ENCODE results near the gene TRIM8.
A peak's percentile ranks its signal among the peaks of the same experiment; 100 is the strongest.

The TRIM8 gene

DNA sequence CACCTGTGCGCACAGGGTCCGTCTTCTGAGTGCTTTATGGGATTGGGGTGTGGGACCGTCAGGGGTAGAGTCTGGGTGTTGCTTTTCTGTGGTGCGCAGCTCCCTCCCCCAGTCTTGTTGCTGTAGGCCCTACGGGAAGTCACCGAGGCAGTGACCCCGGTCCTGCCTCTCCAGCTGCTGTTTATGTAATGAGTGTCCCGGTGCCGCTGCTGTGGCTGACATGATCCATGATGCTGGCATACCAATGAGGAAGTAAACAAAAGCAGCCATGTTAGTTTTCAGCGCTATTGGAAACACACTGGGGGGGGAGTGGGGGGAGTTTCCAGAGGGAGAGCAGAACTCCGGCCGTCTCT lies 1.1 kb downstream of the TRIM8 start:
- H3K4me3 ChIP-seq (ENCODE audit: insufficient read depth, low read length, poor library complexity, severe bottlenecking), result peak overlapping the region; percentile 60
- H3K9ac ChIP-seq (ENCODE audit: low read length), result peak overlapping the region; percentile 84
- no peaks in the 10 kb centered on the region for H3K9me2 ChIP-seq (replicated peaks; ENCODE audit: insufficient read depth, low read length)
- H2AFZ ChIP-seq (ENCODE audit: low read depth, low read length, severe bottlenecking), result peak overlapping the region; percentile 6
- peak overlapping the region; percentile 87 for H3K27ac ChIP-seq (ENCODE audit: low read depth, low read length)
- no peaks in the 10 kb centered on the region for H3K36me3 ChIP-seq (ENCODE audit: low read length)
- H3K9me3 ChIP-seq (ENCODE audit: insufficient read depth, low read length), result peaks cover 6% of the 10 kb centered on the region; the same call in 1 of the 2 replicates
- TF ChIP-seq EZH2phosphoT487 (conservative IDR thresholded peaks at IDR 0.05; ENCODE audit: low read length), result no peak
- TF ChIP-seq, protein P1, sequence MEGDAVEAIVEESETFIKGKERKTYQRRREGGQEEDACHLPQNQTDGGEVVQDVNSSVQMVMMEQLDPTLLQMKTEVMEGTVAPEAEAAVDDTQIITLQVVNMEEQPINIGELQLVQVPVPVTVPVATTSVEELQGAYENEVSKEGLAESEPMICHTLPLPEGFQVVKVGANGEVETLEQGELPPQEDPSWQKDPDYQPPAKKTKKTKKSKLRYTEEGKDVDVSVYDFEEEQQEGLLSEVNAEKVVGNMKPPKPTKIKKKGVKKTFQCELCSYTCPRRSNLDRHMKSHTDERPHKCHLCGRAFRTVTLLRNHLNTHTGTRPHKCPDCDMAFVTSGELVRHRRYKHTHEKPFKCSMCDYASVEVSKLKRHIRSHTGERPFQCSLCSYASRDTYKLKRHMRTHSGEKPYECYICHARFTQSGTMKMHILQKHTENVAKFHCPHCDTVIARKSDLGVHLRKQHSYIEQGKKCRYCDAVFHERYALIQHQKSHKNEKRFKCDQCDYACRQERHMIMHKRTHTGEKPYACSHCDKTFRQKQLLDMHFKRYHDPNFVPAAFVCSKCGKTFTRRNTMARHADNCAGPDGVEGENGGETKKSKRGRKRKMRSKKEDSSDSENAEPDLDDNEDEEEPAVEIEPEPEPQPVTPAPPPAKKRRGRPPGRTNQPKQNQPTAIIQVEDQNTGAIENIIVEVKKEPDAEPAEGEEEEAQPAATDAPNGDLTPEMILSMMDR (IDR thresholded peaks at IDR 0.05; ENCODE audit: insufficient read depth, low read length, poor library complexity, severe bottlenecking), result no peak
- H3K27me3 ChIP-seq (ENCODE audit: low read length), result no peaks in the 10 kb centered on the region
- peaks cover 28% of the 10 kb centered on the region for H3F3A ChIP-seq (ENCODE audit: insufficient read depth)
- peaks cover 31% of the 10 kb centered on the region for H3K79me2 ChIP-seq (ENCODE audit: insufficient read depth, low read length)
- peak overlapping the region; percentile 73 for H3K4me2 ChIP-seq (ENCODE audit: low read depth, low read length, poor library complexity, severe bottlenecking)
- H4K20me1 ChIP-seq (ENCODE audit: low read depth, low read length), result no peaks in the 10 kb centered on the region

DNA sequence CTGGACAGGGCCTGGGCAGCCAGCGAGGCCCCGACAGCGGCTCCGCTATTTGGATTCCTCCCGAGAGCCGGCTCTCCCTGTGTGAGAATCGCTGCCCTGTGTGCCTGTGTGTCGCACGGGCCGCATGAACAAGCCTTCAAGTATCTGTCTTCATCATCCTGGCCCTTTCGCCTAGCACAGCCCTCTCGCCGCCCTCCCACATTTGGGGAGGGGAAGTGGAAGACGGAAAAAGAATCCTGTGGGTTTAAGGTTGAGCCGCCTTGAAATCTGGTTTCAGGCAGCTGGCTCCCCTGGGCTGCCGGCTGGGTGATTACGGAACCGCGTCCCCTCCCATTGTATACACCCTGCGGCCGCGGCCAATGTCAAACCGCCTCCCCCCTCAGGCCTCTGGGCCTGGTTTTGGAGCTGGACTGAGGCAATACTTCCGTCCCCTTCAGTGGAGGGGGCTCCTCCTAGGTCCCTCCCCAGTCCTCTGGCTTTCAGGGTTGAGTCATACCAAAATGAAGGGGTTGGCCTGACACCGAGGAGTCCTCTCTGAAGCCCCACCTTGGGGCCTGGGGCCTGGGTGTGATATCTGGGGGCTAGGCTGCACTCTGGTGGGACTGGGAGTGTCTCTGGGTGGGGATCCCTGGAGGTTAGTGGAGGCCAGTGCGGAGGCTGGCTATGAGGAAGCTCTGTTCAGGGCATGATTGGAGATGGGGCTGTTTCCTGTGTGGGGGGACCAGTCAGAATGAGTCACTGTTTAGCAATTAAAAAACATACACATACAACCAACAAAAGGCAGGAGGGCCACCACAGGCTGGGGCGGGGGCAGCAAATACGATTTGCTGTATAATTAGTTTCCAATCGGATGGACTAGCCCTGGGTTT lies 1.7 kb downstream of the TRIM8 start:
- peaks cover 28% of the 10 kb centered on the region for H3F3A ChIP-seq (ENCODE audit: insufficient read depth)
- H3K79me2 ChIP-seq (ENCODE audit: insufficient read depth, low read length), result peaks cover 36% of the 10 kb centered on the region
- H2AFZ ChIP-seq (ENCODE audit: low read depth, low read length, severe bottlenecking), result peak overlapping the region; percentile 6
- peak overlapping the region; percentile 60 for H3K4me3 ChIP-seq (ENCODE audit: insufficient read depth, low read length, poor library complexity, severe bottlenecking)
- no peaks in the 10 kb centered on the region for H3K9me2 ChIP-seq (replicated peaks; ENCODE audit: insufficient read depth, low read length)
- H3K9ac ChIP-seq (ENCODE audit: low read length), result peak overlapping the region; percentile 84
- H3K36me3 ChIP-seq (ENCODE audit: low read length), result no peaks in the 10 kb centered on the region
- peaks cover 6% of the 10 kb centered on the region; the same call in 1 of the 2 replicates for H3K9me3 ChIP-seq (ENCODE audit: insufficient read depth, low read length)
- no peaks in the 10 kb centered on the region for H4K20me1 ChIP-seq (ENCODE audit: low read depth, low read length)
- TF ChIP-seq, protein P1 (IDR thresholded peaks at IDR 0.05; ENCODE audit: insufficient read depth, low read length, poor library complexity, severe bottlenecking), result no peak
- TF ChIP-seq EZH2phosphoT487 (conservative IDR thresholded peaks at IDR 0.05; ENCODE audit: low read length), result no peak
- peak overlapping the region; percentile 73 for H3K4me2 ChIP-seq (ENCODE audit: low read depth, low read length, poor library complexity, severe bottlenecking)
- no peaks in the 10 kb centered on the region for H3K27me3 ChIP-seq (ENCODE audit: low read length)
- H3K27ac ChIP-seq (ENCODE audit: low read depth, low read length), result peak overlapping the region; percentile 87

DNA sequence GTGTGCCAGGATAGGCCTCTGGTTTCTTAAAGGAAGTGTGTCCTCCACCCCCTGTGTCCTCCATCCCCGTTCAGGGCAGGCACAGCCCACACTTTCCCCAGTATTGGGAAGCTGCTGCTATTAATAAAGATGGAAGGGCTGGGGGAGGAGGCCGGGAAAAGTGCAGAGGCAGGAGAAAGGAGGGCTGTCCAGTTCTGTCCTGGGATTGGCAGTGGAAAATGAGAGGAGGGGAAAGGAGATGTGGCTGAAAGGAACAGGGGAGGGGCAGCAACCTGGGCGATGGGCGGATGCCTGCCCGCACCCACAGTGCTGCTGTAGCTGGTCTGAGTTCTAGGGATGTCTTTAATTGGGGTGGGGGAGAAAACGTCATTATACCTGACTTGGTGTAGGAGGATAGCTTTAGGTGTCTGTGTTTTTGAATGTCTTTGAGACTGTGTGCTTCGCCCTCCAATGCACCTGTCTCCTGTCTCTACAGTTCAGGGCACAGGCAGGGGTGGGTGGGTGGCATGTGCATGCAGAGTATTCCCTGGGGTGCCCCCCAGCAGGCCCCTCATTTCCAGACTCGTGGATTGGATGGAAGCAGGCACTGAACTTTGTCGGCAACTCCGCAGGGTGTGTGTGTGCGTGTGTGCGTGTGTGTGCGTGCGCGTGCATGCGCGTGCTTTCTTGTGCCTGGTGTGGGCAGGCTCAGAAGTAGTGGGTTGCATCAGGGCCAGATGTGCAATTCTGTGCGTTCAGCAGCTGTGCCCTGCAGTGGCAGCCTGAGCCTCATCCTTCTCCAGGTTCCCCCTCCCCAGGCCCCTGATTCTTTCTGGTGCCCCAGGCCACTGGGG lies 2.5 kb downstream of the TRIM8 start:
- no peaks in the 10 kb centered on the region for H3K27me3 ChIP-seq (ENCODE audit: low read length)
- H3K27ac ChIP-seq (ENCODE audit: low read depth, low read length), result peak overlapping the region; percentile 87
- H3K9me3 ChIP-seq (ENCODE audit: insufficient read depth, low read length), result peaks cover 1% of the 10 kb centered on the region; the same call in 1 of the 2 replicates
- H3K9me2 ChIP-seq (replicated peaks; ENCODE audit: insufficient read depth, low read length), result no peaks in the 10 kb centered on the region
- no peak overlapping the region for H3K4me3 ChIP-seq (ENCODE audit: insufficient read depth, low read length, poor library complexity, severe bottlenecking)
- peak overlapping the region; percentile 84; the same call in 1 of the 2 replicates for H3K9ac ChIP-seq (ENCODE audit: low read length)
- H3K36me3 ChIP-seq (ENCODE audit: low read length), result no peaks in the 10 kb centered on the region
- TF ChIP-seq EZH2phosphoT487 (conservative IDR thresholded peaks at IDR 0.05; ENCODE audit: low read length), result no peak
- TF ChIP-seq, protein P1 (IDR thresholded peaks at IDR 0.05; ENCODE audit: insufficient read depth, low read length, poor library complexity, severe bottlenecking), result no peak
- peak overlapping the region; percentile 73 for H3K4me2 ChIP-seq (ENCODE audit: low read depth, low read length, poor library complexity, severe bottlenecking)
- no peak overlapping the region for H2AFZ ChIP-seq (ENCODE audit: low read depth, low read length, severe bottlenecking)
- no peaks in the 10 kb centered on the region for H4K20me1 ChIP-seq (ENCODE audit: low read depth, low read length)
- H3K79me2 ChIP-seq (ENCODE audit: insufficient read depth, low read length), result peaks cover 43% of the 10 kb centered on the region
- H3F3A ChIP-seq (ENCODE audit: insufficient read depth), result peaks cover 25% of the 10 kb centered on the region

Measured in SU-DHL-6 (cell line).